NCI-H1694 treated with DMSO at 0.1 percent for 48 hours (cell line): ENCODE results near the gene UNC5CL.
A peak's percentile ranks its signal among the peaks of the same experiment; 100 is the strongest.

ENCODE experiments used
- DNase-seq: peaks from one replicate; lab custom pipeline; 2025; lab: John Stamatoyannopoulos, UW

UNC5CL gene

GRCh38 chr6:41039060-41039998, at the start of gene UNC5CL:
TSS of gene UNC5CL (minus strand) at chr6:41039221. CDS start at chr6:41035074, 4,147 bp downstream.
- no peak for DNase-seq

- no peak for DNase-seq
Measured at GRCh38 chr6:41088451-41088850, 49.4 kb upstream of the UNC5CL start.

- no peak for DNase-seq
Measured at GRCh38 chr6:41085182-41085581, 46.2 kb upstream of the UNC5CL start.

- DNase-seq: no peak
Measured at GRCh38 chr6:41083072-41083471, 44.1 kb upstream of the UNC5CL start.

- DNase-seq: no peak
Measured at GRCh38 chr6:41080621-41081020, 41.6 kb upstream of the UNC5CL start.

GRCh38 chr6:41079080-41079479, 40.1 kb upstream of the UNC5CL start:
- DNase-seq: no peak

- DNase-seq: no peak
Measured at GRCh38 chr6:41078101-41078500, 39.1 kb upstream of the UNC5CL start.

- DNase-seq: no peak
Measured at GRCh38 chr6:41077536-41077935, 38.5 kb upstream of the UNC5CL start.

GRCh38 chr6:41075651-41076626, 36.9 kb upstream of the UNC5CL start:
- no peak for DNase-seq

GRCh38 chr6:41074692-41075436, 35.8 kb upstream of the UNC5CL start:
- DNase-seq: no peak

- DNase-seq: no peak
Measured at GRCh38 chr6:41073968-41074691, 35.1 kb upstream of the UNC5CL start.

GRCh38 chr6:41073203-41073967, 34.4 kb upstream of the UNC5CL start:
- DNase-seq: peak; percentile 53

GRCh38 chr6:41072836-41073202, 33.8 kb upstream of the UNC5CL start, which contains the start of gene NFYA:
TSS of gene NFYA (plus strand) at chr6:41072974. CDS start at chr6:41079090, 6,116 bp downstream.
- peak; percentile 99 for DNase-seq

- peak; percentile 99 for DNase-seq
Measured at GRCh38 chr6:41071923-41072835, 33.2 kb upstream of the UNC5CL start, which contains the start of gene OARD1. TSS of gene OARD1 (minus strand) at chr6:41072356. CDS start at chr6:41071634, 722 bp downstream.

GRCh38 chr6:41071501-41071922, 32.5 kb upstream of the UNC5CL start:
- peak; percentile 42 for DNase-seq

GRCh38 chr6:41066867-41067304, 27.9 kb upstream of the UNC5CL start:
- peak; percentile 67 for DNase-seq

- no peak for DNase-seq
Measured at GRCh38 chr6:41065550-41066026, 26.6 kb upstream of the UNC5CL start.

GRCh38 chr6:41064841-41065240, 25.8 kb upstream of the UNC5CL start:
- no peak for DNase-seq

GRCh38 chr6:41063884-41064285, 24.9 kb upstream of the UNC5CL start:
- DNase-seq: no peak
